Peyer's patch (tissue), 4 donors: ENCODE data around the gene NOTO.

Source experiments
- POLR2A ChIP-seq, 2 donors: fragments of 450-650 bp; IDR thresholded peaks; one replicate each; pipeline ENCODE4 v1.5.1; 2017; ENCODE audit warnings: antibody characterized with exemption in 2 of 2, mild to moderate bottlenecking in 2 of 2, moderate library complexity in 2 of 2
- TF ChIP-seq, protein P1 (sequence below), 6 experiments: fragments of 450-650 bp in 4 of 6; fragments of 200-600 bp in 2 of 6; sonication (generic) in 1 of 6; IDR thresholded peaks; one replicate each; pipeline ENCODE4 v1.5.1; 2017 to 2019; ENCODE audit warnings: antibody characterized with exemption in 6 of 6, mild to moderate bottlenecking in 3 of 6, moderate library complexity in 1 of 6

DNA sequence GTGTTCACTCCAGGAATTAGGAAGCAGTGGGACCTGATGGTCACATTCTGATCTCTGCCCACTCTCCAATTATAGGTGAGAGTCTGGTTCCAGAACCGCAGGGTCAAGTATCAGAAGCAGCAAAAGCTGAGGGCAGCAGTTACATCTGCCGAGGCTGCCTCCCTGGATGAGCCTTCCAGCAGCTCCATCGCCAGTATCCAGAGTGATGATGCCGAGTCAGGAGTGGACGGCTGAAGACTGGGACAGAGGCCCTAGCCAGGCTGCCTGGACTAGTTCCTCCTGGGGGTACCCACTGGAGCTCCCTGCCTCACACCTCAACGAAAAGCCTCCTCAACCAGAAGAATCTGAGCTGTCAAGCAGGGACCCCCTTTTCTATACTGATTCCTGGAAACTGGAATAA lies 8.3 kb downstream of the NOTO start:
- TF ChIP-seq, protein P1, sequence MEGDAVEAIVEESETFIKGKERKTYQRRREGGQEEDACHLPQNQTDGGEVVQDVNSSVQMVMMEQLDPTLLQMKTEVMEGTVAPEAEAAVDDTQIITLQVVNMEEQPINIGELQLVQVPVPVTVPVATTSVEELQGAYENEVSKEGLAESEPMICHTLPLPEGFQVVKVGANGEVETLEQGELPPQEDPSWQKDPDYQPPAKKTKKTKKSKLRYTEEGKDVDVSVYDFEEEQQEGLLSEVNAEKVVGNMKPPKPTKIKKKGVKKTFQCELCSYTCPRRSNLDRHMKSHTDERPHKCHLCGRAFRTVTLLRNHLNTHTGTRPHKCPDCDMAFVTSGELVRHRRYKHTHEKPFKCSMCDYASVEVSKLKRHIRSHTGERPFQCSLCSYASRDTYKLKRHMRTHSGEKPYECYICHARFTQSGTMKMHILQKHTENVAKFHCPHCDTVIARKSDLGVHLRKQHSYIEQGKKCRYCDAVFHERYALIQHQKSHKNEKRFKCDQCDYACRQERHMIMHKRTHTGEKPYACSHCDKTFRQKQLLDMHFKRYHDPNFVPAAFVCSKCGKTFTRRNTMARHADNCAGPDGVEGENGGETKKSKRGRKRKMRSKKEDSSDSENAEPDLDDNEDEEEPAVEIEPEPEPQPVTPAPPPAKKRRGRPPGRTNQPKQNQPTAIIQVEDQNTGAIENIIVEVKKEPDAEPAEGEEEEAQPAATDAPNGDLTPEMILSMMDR (IDR thresholded peaks at IDR 0.05) = no peak
- TF ChIP-seq POLR2A (IDR thresholded peaks at IDR 0.05) = no peak
